ENCODE data around the gene GRM7. TPM values are rescaled to one million over a fixed set of nuclear protein-coding genes. Genes with fewer than 3 reads are reported as not detected.

The GRM7 gene
- total and polyA plus RNA-seq, 2 of the 4 experiments (the other 2 are of a cell fraction) = not detected

- Histone ChIP-seq H3K9ac (ENCODE audit: low read depth, low read length) (no peak overlapping the region), H3K14ac (replicated peaks; ENCODE audit: low read depth, low read length) (no peak overlapping the region), H2AK5ac (ENCODE audit: low read depth, low read length) (no peak overlapping the region), H2AFZ (replicated peaks; ENCODE audit: low read length, poor library complexity) (no peak overlapping the region), H3K4me3 (ENCODE audit: insufficient read depth, low read depth, low read length) (no peak overlapping the region), H3K23ac (ENCODE audit: low read depth, low read length) (no peak overlapping the region), H2BK5ac (ENCODE audit: low read depth, low read length, poor library complexity, severe bottlenecking) (no peak overlapping the region), H4K5ac (ENCODE audit: low read depth, low read length) (no peak overlapping the region), H4K8ac (ENCODE audit: low read depth in 2 of 2, low read length in 2 of 2) (no peak overlapping the region), H4K91ac (ENCODE audit: insufficient read depth, low read depth, low read length) (no peak overlapping the region), H2BK15ac (ENCODE audit: low read depth, low read length) (no peak overlapping the region), H2AK9ac (replicated peaks; ENCODE audit: low read depth, low read length, poor library complexity) (no peak overlapping the region), H3K4me2 (ENCODE audit: low read depth, low read length) (no peak overlapping the region), H3K9me3 (ENCODE audit: control insufficient read depth, insufficient read depth, low read length) (peaks cover 5% of the 10 kb centered on the region; the same call in 1 of the 2 replicates), H2BK120ac (ENCODE audit: low read depth, low read length) (no peak overlapping the region), H3K4me1 (ENCODE audit: control insufficient read depth, insufficient read depth, low read length) (no peaks in the 10 kb centered on the region), H3K18ac (ENCODE audit: low read depth, low read length) (no peak overlapping the region), H3K27ac (ENCODE audit: insufficient read depth, low read length) (no peak overlapping the region), H4K20me1 (ENCODE audit: insufficient read depth, low read length) (no peaks in the 10 kb centered on the region), H2BK20ac (ENCODE audit: low read depth, low read length) (no peak overlapping the region), H3K36me3 (ENCODE audit: control insufficient read depth, insufficient read depth, low read length) (no peaks in the 10 kb centered on the region), H3K27me3 (ENCODE audit: control insufficient read depth, insufficient read depth, low read length) (no peaks in the 10 kb centered on the region), H3K56ac (ENCODE audit: extremely low read depth, insufficient read depth, low read length) (no peak overlapping the region), H3K9me1 (ENCODE audit: insufficient read depth, low read length) (no peaks in the 10 kb centered on the region), H3K79me1 (ENCODE audit: low read depth in 1 of 2, low read length in 2 of 2) (no peaks in the 10 kb centered on the region), H3K4ac (ENCODE audit: low read depth, low read length) (no peak overlapping the region)
- BruUV-seq (replicated peaks) = no TSS peak
- dilution Hi-C loops (cut with HindIII; ENCODE audit: low sequenced_read_pairs, unreplicated experiment) (no loop called here), intact Hi-C loops (cut with micrococcal nuclease) (no loop called here), in situ Hi-C loops (cut with MboI; ENCODE audit: low sequenced_read_pairs) (no loop called here)
- CTCF ChIA-PET = interaction anchor here (0.7 kb wide), 1 partner anchor 479 kb away, joined by 3 read pairs; no protein-coding TSS in a partner anchor
- WGBS, 2 experiments (ENCODE audit: extremely low coverage in 2 of 2, insufficient read length in 1 of 2) = no CpG with 5 or more reads among the region's 1 CpG
- POLR2A ChIA-PET (ENCODE audit: unreplicated experiment) = no interaction called here
- no peak for ATAC-seq (ENCODE audit: low read depth)
- no peak for DNase-seq
- no peak for TF ChIP-seq CHD1 (IDR thresholded peaks at IDR 0.05; ENCODE audit: low read depth, low read length)
- no peak for TF ChIP-seq CTCF (conservative IDR thresholded peaks at IDR 0.05; ENCODE audit: low read depth, low read length)
- TF ChIP-seq MXI1 (IDR thresholded peaks at IDR 0.05; ENCODE audit: borderline replicate concordance, low read depth, low read length) = no peak
- no peak for TF ChIP-seq RFX5 (IDR thresholded peaks at IDR 0.05; ENCODE audit: low read depth, low read length)
- no peak for TF ChIP-seq RCOR1 (IDR thresholded peaks at IDR 0.05; ENCODE audit: insufficient replicate concordance, low read length)
- TF ChIP-seq ELK1 (IDR thresholded peaks at IDR 0.05; ENCODE audit: borderline replicate concordance, low read depth, low read length) = no peak
Measured at GRCh38 chr3:7695049-7695448, 834.1 kb downstream of the GRM7 start.

All from IMR-90 (cell line).